8988T (cell line): ENCODE results near the gene RNF38.
"Not testable (repeated sequence)": the region's sequence is repeated elsewhere in the genome, so short reads cannot be mapped to it uniquely, and the experiment has no call there.

Source experiments
- DNase-seq: peaks from one replicate; pipeline ENCODE4 v3.0.0; 2011

Gene RNF38

DNA sequence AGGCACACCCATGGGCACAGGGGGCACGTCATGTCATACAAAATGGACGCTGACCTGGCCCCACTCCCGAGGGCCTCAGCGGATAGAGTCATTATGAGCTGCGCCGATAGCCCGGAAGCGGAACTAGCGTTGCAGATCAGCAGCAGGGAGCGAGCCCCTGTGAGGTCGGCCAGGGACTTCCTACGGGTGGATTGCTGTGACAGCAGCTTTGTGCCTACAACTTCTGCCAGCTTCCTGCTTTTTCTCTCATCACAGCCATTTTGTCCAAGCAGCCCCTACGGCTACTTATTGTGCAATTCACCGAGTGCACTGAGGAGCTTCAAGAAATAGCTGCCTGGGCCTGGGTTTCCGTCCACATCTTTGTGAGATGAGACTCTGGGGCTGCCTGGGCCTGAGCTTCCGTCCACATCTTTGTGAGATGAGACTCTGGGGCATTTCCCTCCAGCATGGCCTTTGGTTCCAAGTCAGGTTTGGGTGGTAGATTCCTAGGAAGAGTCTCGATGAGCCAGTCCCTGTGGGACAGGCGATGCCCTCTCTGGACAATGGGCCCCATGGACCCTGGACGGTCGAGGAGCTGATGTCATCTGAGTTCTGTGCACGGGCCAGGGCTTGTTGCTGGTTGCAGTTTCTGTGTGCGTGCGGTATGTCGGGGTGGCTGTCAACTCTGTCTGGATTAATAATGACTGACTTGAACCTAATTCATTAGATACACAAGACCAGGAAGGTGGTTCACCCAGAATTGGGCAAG, 74.8 kb downstream of the RNF38 start:
- no peak for DNase-seq

DNA sequence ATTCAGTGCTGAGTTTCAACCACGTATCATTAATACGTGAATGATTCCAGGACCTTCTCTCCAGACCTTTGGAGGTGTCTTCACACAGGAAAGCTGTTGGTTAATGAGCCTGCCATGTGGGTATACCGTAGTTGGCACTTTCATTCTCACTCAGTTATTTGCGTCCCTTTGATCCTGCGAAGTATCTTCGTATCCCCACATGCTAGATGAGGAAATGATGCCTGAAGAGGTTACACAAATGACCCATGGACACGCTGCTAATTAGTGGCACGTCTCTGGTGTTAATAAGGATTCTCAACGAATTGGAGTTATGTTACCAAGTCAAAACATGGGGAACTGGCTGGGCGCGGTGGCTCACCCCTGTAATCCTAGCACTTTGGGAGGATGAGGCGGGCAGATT, 76.1 kb downstream of the RNF38 start:
- no peak for DNase-seq

DNA sequence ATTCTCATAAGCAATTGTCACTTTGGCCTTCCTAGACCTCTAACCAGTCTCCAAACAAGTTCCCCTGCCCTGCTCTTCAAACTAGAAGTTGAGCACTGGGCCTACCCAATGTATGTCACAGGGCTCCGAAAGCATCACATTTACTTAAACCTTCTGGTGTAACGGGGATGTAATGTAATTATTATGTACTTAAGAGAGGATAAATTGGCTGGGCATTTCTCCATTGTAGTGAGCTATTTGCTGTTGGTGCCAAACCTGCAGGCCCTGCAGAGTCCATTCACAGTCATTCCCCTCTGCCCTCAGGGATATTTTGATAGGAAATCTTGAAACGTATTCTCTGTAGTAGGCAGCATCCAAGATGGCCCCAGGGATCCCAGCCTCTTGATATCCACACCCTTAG, 77.6 kb downstream of the RNF38 start:
- no peak for DNase-seq

DNA sequence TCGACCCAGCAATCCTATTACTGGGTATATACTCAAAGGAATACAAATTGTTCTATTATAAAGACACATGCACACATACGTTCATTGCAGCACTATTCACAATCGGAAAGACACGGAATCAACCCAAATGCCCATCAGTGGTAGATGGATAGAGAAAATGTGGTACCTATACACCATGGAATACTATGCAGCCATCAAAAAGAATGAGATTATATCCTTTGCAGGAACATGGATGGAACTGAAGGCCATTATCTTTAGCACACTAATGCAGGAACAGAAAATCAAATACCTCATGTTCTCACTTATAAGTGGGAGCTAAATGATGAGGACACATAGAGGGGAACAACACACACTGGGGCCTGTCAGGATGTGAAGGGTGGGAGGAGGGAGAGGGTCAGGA, 78.2 kb downstream of the RNF38 start:
- not testable (repeated sequence) for DNase-seq

DNA sequence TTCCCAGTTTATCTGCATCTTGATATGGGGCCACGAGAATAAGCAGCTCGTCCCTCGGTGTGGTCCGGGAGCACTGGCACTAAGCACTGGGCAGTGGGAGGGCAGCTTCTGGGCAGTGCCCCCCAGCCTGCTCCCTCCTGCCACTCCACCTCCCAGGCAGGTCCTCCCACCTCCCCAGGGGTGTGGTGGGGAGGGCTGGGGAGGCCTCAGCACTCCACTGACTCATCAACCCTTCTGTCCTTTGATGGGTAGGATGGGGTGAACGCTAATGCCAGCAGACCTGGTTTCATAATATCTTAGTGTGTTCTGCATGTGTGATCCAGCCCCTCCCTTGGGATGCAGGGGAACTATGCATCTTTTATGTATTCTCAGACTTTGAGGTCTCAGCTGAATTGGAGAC, 79.6 kb downstream of the RNF38 start:
- DNase-seq, result no peak

DNA sequence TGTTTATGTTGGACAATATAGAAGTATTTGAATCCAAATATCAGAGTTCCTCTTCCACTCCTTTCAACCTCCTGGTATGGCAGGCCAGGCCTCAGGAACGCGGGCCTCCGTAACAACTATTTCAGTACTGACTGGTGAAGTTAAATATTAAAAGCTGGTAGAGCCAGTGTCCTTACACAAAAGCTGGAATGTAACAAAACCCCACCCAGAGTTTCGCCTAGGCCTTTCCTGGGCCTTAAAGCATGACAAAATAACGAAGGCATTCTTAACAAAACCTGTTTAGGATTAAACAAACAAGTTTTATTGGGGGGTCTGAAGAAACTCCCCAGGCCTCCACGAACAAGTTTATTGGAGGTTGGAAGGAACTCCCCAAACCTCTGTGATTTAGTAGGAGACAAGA, 80.3 kb downstream of the RNF38 start:
- no peak for DNase-seq

DNA sequence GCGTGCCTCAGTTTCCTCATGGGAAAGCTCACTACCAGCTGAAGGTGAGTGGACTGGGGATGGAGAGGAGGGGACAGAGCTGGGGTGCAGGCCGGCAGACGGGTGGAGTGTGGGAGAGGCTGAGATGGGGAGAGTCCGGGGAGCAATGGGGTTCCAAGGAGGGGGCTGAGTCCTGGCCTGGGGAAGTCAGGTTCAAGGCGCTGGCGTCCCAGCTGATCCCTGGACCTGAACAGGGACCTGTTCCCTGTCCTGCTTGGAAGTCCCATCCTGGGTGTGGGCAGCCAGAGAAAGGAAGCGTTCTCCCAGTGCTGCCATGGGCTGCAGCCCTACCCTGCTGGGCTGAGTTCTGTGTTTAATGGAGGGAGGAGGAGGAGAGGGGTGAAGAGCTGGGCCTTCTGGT, 80.9 kb downstream of the RNF38 start:
- DNase-seq, result no peak

DNA sequence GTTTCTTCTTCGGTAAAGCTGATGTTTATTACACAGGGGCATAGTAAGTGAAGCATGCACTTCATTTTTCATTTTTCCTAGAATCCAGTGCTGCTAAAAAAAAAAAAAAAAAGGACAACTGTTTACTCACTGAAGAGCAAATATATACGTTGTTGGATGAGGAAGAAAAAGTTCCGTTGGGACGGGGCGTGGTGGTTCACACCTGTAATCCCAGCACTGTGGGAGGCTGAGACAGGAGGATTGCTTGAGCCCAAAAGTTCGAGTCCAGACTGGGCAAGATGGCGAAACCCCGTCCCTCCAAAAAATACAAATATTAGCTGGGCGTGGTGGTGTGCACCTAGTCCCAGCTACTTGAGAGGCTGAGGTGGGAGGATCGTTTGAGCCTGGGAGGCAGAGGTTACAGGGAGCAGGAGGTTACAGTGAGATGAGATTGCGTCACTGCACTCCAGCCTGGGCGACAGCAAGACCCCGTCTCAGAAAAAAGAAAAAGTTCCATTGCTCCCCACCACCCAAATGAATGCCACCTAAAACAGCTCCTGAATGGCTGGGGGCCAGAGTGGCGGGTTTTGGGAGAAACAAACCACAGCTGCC, 81.8 kb downstream of the RNF38 start:
- DNase-seq, result no peak

DNA sequence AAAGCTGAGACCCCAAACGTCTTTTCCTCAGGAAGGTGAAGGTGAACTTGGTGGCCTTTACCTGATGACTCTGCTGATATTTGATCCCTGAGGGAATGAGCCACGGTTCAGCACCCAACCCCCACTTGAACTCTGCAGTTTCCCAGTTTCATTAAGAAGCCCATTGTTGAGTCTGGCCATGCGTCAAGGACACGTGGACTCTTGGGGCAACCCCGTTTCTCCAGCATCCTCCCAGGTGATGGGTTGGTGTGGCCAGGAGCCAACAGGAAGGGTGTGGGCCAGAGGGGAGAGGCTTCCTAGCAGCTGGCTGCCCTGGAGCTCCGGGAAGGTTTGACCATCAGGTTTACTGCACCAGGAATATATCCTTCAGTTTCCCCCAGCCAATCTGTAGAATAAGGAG, 82.3 kb downstream of the RNF38 start:
- no peak for DNase-seq

DNA sequence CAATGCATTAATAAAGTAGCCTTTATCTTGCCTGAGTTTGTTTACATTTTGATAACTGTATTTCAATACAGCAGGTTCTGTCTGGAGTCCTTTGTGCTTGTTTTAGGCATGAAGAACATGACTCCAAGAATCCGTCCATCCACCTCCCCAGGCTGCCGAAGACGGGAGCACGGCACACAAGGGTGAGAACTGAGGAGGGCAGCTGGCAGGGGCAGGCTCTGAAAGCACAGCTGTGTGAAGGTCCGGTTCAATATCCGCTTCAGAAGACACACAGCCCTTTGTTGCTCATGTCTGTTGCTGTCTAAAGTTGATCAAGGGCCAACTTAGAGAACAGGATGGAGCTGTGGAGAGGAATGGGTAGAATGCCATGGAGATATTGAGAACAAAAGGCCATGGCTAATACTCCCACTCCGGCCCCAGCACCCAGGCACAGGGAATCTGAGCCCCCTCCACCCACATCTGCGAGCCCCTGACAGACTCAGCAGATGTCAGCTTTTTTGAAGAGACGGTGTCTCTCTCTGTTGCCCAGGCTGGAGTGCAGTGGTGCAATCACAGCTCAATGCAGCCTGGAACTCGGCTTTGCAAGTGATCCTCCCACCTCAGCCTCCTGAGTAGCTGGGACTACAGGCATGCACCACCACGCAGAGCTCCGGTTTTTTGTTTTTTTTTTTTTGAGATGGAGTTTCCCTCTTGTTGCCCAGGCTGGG, 83.3 kb downstream of the RNF38 start:
- no peak for DNase-seq

DNA sequence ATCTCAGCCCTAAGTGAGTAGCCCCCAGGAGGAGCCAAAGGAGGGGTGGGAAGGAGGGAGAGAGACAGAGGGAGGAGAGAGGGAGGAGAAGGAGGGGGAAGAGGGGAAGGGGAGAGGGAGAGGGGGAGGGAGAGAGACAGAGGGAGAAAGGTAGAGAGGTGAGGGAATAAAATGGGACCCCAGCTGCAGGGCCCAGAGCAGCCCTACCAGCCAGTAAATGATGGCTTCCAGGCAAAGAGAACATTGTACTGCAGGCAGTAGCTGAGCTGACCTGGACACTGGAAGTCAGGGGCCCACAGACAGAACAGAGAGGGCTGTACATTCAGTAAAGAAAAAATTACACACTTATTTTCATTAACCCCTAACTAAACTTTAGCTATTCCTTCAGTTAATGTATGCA, 84.0 kb downstream of the RNF38 start:
- no peak for DNase-seq

DNA sequence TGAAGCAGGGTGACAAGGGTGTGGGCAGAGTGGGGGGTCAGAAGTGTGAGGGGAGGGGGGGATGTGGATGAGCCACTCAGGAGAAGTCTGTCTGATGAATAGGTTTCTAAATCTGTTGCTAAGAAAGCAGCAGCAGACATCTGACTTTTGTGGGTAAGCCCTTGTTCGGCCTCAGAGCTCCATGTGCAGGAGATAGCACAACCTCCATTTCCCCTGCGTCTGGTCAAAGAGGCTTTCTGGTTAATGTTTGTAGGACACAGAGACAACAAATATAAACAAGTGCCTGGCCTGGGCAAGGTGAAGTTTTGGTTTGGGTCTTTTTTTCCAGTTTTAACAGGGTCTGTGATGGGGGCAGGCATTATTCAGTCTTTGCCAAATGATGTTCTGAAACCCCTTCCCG, 84.8 kb downstream of the RNF38 start:
- no peak for DNase-seq

DNA sequence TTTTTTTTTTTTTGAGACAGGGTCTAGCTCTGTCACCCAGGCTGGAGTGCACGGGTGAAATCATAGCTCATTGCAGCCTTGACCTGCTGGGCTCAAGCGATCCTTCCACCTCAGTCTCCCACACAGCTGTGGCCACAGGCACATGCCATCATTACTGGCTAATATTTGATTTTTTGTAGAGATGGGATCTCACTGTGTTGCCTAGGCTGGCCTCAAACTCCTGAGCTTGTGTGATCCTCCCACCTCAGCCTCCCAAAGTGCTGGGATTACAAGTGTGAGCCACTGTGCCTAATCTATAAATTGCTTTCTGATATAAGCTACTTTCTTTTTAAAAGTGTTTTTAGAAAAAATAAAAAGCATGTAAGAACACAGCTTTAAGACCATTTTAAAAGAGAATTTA, 85.3 kb downstream of the RNF38 start:
- no peak for DNase-seq

DNA sequence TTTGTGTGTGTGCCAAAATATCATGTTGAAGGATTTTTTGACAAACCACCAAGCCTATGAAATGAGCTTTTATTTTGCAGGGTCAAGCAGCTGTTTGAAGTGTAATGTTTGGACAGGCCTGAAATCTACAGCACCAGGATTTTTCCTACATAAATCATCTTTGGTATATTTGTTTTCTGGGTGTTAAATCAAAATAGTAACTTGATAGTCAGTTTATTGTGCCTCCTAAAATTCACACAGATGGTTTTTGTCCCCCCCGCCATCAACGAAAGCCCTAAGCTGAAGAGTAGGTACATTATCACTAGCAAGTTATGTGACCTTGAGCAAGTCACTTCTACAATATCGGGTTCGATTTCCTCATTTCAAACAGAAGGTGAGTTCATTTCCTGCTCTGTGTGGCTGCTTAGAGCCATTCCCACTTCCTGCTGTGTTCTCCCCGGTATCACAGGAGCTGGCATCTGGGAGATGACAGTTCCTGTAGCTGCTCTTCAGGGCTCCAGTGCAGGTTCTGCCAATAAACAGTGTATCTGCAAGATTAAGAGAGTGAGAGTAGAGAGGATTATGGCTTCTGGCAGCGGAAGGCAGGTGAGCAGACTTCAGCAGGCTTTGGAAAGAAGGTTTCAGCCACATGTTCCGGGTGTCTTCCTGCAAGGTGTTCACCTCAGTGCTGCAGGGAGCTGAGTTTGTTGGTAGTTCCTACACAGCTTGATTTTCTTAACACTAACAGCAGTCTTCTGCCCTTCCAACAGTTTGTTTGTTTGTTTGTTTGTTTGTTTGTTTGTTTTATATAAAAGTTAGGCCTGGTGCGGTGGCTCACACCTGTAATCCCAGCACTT, 93.4 kb downstream of the RNF38 start:
- DNase-seq, result peak; percentile 37

DNA sequence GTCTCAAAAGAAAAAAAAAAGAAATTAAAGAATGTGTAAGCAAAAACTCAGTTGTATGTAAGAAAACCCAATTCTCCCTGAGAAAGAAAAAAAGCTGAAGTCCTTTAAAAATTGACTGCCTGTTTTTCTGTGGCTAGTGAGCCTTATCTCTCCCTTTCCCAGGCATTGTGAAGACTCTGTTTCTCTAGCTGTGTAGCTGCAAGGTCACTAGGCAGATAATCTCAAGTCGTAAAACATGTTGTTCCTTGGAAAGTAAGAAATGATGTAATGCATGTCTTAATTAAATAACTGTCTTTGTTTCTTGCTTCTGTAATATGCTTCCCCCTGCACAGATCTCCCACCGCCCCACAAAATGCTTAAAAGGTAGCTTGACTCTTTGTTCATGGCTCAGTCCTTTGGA, 95.7 kb downstream of the RNF38 start:
- DNase-seq, result not testable (repeated sequence)

DNA sequence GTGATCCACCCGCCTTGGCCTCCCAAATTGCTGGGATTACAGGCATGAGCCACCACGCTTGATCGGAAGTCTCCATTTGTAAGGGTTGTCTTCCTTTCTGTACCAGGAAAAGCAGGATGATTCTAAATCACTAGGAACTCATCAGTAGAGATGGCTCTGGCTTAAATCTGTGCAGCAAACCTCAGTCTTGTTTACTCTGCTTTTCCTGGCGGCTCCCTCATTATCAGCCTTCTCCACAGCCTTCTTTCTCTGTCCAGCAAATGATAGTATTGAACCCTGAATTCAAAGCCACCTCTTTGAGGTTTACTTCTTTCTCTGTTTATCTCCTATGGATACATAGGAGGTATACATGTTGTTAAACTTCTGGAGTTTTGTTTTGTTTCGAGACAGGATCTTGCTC, 98.8 kb downstream of the RNF38 start:
- no peak for DNase-seq

DNA sequence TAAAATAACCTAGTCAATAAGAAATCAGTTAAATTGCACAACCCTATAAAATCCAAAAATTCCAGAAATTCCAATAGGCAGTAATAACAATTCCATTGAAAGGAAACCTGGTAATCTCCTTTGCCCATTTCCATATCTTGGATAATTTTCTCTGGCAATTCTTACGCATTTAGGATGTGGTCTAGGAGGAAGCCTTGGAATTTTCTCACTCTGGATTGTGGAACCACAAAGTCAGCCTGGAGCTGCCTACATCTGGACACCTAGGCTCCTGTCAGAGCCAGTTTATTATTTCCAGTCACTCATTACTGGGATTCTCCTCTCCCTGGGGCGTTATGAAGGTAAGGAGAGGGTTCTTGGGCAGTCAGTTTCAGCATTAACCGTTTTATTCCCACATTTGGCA, 101.5 kb downstream of the RNF38 start:
- no peak for DNase-seq

DNA sequence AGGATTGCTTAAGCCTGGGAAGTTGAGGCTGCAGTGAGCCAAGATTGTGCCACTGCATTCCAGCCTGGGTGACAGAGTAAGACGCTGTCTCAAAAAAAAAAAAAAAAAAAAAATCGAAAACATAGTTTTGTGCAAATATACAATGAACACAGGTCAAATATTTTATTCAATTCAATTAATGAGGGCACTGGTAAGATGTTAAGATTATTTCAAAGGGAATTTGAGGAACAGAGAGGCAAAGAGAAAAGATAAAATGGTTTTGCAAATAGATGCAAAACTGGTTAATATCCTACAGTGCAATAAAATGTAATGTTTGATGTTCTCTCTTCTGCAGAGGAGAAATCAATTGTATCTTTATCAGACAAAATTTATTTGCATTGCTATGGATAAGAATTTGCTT, 102.3 kb downstream of the RNF38 start:
- no peak for DNase-seq

DNA sequence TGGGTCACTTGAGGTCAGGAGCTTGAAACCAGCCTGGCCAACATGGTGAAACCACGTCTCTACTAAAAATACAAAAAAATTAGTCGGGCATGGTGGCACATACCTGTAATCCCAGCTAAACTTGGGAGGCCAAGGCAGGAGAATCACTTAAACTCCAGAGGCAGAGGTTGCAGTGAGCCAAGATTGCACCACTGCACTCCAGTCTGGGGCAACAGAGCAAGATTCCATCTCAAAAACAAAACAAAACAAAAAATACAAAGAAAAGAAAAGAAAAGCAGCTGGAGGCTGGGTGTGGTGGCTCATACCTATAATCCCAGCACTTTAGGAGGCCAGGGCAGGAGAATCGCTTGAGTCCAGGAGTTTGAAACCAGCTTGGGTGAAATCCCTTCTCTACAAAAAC, 105.1 kb downstream of the RNF38 start:
- DNase-seq, result not testable (repeated sequence)

DNA sequence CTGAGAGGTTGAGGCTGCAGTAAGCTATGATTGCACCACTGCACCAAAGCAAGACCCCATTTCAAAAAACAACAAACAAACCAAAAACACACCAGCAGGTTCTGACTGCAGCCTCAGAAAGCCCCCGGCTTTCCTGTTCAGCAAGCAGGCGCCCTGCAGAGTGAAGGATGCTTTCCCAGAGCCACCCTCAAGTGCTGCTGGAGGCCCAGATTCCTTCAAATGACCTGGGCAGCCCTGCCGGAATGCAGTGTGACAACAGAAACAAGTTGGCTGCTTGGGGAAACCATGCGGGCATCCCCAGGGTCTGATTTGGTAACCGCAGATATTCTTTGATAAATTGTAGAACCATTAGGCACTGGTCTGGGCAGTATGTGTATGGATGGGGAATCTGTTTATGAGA, 106.2 kb downstream of the RNF38 start:
- no peak for DNase-seq

DNA sequence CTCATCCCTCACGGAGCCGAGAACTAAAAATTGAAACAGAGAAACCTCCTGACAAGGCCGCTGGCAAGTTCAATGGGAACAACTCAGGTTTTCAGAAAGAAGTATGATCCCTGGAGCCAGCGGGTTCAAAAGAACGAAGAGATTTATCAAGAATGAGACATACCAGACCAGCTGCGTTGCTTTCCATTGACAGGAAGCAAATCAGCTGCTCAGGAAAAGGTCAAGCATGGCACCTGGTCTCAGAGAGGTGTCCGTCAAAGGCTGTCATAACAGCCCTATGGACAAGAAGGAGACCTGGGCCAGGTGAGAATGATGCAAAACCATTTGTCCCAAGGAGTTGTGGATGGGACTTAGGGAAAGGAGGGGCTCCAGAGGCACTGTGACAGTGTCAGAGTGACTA, 106.9 kb downstream of the RNF38 start:
- no peak for DNase-seq

DNA sequence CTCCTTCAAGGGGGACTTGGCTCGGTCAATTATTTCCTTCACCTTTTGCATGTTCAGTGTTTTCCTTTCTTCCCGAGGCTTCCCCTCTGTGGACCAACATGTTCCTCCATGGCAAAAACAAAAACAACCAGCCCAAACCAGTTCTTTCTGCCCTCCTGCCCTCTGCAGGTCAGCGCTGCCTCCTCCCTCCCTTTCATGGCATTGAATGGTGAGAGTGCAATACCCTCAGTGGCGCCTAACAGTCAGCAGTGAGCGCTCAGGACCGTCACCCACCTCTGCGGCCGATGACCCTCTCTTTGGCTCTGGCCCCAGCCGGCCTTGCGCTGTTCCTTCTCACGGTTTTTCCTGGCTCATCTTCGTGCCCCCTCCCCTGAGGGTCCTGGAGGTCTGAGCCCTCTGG, 107.4 kb downstream of the RNF38 start:
- no peak for DNase-seq

DNA sequence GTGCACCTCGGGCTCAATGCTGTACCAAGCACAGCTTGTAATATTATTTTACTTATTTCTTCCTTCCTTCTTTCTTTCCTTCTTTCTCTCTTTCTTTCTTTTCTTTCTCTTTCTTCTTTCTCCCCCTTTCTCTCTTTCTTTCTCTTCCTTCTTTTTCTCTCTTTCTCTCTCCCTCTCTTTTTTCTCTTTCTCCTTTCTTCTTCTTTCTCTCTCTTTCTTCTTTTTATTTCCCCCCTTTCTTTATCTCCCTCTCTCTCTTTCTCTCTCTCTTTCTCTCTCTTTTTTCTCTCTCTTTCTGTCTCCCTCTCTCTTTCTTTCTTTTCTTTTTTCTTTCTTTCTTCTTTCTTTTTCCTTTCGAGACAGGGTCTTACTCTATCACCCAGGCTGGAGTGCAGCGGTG, 109.1 kb downstream of the RNF38 start:
- DNase-seq, result no peak
